Stimulated activated memory B cell treated with anti-CD40 and anti-IgM and Interleukin-4, amounts not matched to agents 10 μg/mL and 1 μg/mL and 100 μg/mL, for 72 hours (primary cell): ENCODE data around the gene PCDHA6.
"Not testable (repeated sequence)": the region's sequence is repeated elsewhere in the genome, so short reads cannot be mapped to it uniquely, and the experiment has no call there.

Experiments
- ATAC-seq: fragments of 150-1000 bp; cut with Tn5 transposase; 2 replicates; pipeline ENCODE4 v1.10.0; 2021
- H3K27ac Mint-ChIP-seq: one replicate; pipeline ENCODE4 v1.8.0; 2022; ENCODE audit warnings: mild to moderate bottlenecking, mixed read lengths
- H3K27me3 Mint-ChIP-seq: one replicate; pipeline ENCODE4 v1.8.0; 2022; ENCODE audit warnings: mixed read lengths
- H3K36me3 Mint-ChIP-seq: one replicate; pipeline ENCODE4 v1.8.0; 2022; ENCODE audit warnings: mixed read lengths
- H3K4me1 Mint-ChIP-seq: one replicate; pipeline ENCODE4 v1.8.0; 2022; ENCODE audit warnings: mixed read lengths
- H3K4me3 Mint-ChIP-seq: one replicate; pipeline ENCODE4 v1.8.0; 2022; ENCODE audit warnings: mild to moderate bottlenecking, moderate library complexity, mixed read lengths
- H3K9me3 Mint-ChIP-seq: one replicate; pipeline ENCODE4 v1.8.0; 2022; ENCODE audit warnings: mixed read lengths

PCDHA6 gene

GRCh38 chr5:140827704-140828361, at the start of gene PCDHA6:
TSS of gene PCDHA6 (plus strand) at chr5:140827960. CDS start at chr5:140828092, 132 bp downstream.
- H3K27me3 Mint-ChIP-seq = peaks cover 22% of the 10 kb centered on the region
- no peaks in the 10 kb centered on the region for H3K4me1 Mint-ChIP-seq
- H3K36me3 Mint-ChIP-seq = no peaks in the 10 kb centered on the region
- no peak within 1 kb of the TSS for H3K27ac Mint-ChIP-seq
- ATAC-seq = no peak
- H3K4me3 Mint-ChIP-seq = no peak within 1 kb of the TSS
- peaks cover 7% of the 10 kb centered on the region for H3K9me3 Mint-ChIP-seq

- H3K27ac Mint-ChIP-seq = no peak overlapping the region
- H3K27me3 Mint-ChIP-seq = peaks cover 43% of the 10 kb centered on the region
- peaks cover 12% of the 10 kb centered on the region for H3K36me3 Mint-ChIP-seq
- no peak for ATAC-seq
- no peaks in the 10 kb centered on the region for H3K4me1 Mint-ChIP-seq
- no peak overlapping the region for H3K4me3 Mint-ChIP-seq
- peaks cover 37% of the 10 kb centered on the region for H3K9me3 Mint-ChIP-seq
Observed at GRCh38 chr5:140780512-140780911, 47.2 kb upstream of the PCDHA6 start.

GRCh38 chr5:140785905-140786686, 41.7 kb upstream of the PCDHA6 start, which contains the start of gene PCDHA1:
TSS of gene PCDHA1 (plus strand) at chr5:140786140.
- no peak within 1 kb of the TSS for H3K27ac Mint-ChIP-seq
- peaks cover 27% of the 10 kb centered on the region for H3K27me3 Mint-ChIP-seq
- no peak within 1 kb of the TSS for H3K4me3 Mint-ChIP-seq
- no peaks in the 10 kb centered on the region for H3K4me1 Mint-ChIP-seq
- no peaks in the 10 kb centered on the region for H3K36me3 Mint-ChIP-seq
- no peak for ATAC-seq
- H3K9me3 Mint-ChIP-seq = peaks cover 19% of the 10 kb centered on the region

GRCh38 chr5:140787422-140787821, 40.3 kb upstream of the PCDHA6 start:
- not testable (repeated sequence) for ATAC-seq, H3K36me3 Mint-ChIP-seq, H3K27ac Mint-ChIP-seq, H3K4me3 Mint-ChIP-seq, H3K4me1 Mint-ChIP-seq
- Mint-ChIP-seq H3K27me3 (peaks cover 32% of the 10 kb centered on the region), H3K9me3 (peaks cover 16% of the 10 kb centered on the region)

- not testable (repeated sequence) for H3K36me3 Mint-ChIP-seq, H3K4me1 Mint-ChIP-seq, H3K27ac Mint-ChIP-seq, ATAC-seq, H3K4me3 Mint-ChIP-seq
- H3K9me3 Mint-ChIP-seq = peaks cover 11% of the 10 kb centered on the region
- peaks cover 32% of the 10 kb centered on the region for H3K27me3 Mint-ChIP-seq
Observed at GRCh38 chr5:140787849-140788504, 39.8 kb upstream of the PCDHA6 start.

- Mint-ChIP-seq H3K4me1 (no peaks in the 10 kb centered on the region), H3K27me3 (peaks cover 26% of the 10 kb centered on the region), H3K27ac (no peak overlapping the region), H3K4me3 (no peak overlapping the region), H3K9me3 (peaks cover 9% of the 10 kb centered on the region), H3K36me3 (no peaks in the 10 kb centered on the region)
- ATAC-seq = no peak
Observed at GRCh38 chr5:140791089-140791488, 36.7 kb upstream of the PCDHA6 start.

- Mint-ChIP-seq H3K36me3 (no peaks in the 10 kb centered on the region), H3K9me3 (peaks cover 5% of the 10 kb centered on the region)
Observed at GRCh38 chr5:140794595-140795258, 33.0 kb upstream of the PCDHA6 start, which contains the start of gene PCDHA2. TSS of gene PCDHA2 (plus strand) at chr5:140794852.

GRCh38 chr5:140795259-140795641, 32.5 kb upstream of the PCDHA6 start:
- H3K9me3 Mint-ChIP-seq = peaks cover 5% of the 10 kb centered on the region

More at GRCh38 chr5:140794595-140795258, 33.0 kb upstream of the PCDHA6 start, which contains the start of gene PCDHA2:
- no peaks in the 10 kb centered on the region for H3K4me1 Mint-ChIP-seq
- H3K27ac Mint-ChIP-seq = no peak within 1 kb of the TSS
- H3K27me3 Mint-ChIP-seq = peaks cover 26% of the 10 kb centered on the region
- no peak for ATAC-seq
- no peak within 1 kb of the TSS for H3K4me3 Mint-ChIP-seq

GRCh38 chr5:140796072-140796717, 31.6 kb upstream of the PCDHA6 start:
- not testable (repeated sequence) for H3K4me3 Mint-ChIP-seq, H3K36me3 Mint-ChIP-seq, H3K4me1 Mint-ChIP-seq, ATAC-seq, H3K27ac Mint-ChIP-seq, H3K9me3 Mint-ChIP-seq
- H3K27me3 Mint-ChIP-seq = peaks cover 22% of the 10 kb centered on the region

More at GRCh38 chr5:140795259-140795641, 32.5 kb upstream of the PCDHA6 start:
- Mint-ChIP-seq H3K4me3 (no peak overlapping the region), H3K36me3 (no peaks in the 10 kb centered on the region), H3K27ac (no peak overlapping the region), H3K4me1 (no peaks in the 10 kb centered on the region), H3K27me3 (peaks cover 26% of the 10 kb centered on the region)
- no peak for ATAC-seq

- H3K9me3 Mint-ChIP-seq = peaks cover 5% of the 10 kb centered on the region
- H3K27me3 Mint-ChIP-seq = peaks cover 17% of the 10 kb centered on the region
- no peak overlapping the region for H3K27ac Mint-ChIP-seq
- no peak overlapping the region for H3K4me3 Mint-ChIP-seq
- no peak for ATAC-seq
- H3K36me3 Mint-ChIP-seq = no peaks in the 10 kb centered on the region
- no peaks in the 10 kb centered on the region for H3K4me1 Mint-ChIP-seq
Observed at GRCh38 chr5:140796718-140797095, 31.1 kb upstream of the PCDHA6 start.

- no peak within 1 kb of the TSS for H3K27ac Mint-ChIP-seq
- H3K36me3 Mint-ChIP-seq = no peaks in the 10 kb centered on the region
- H3K4me3 Mint-ChIP-seq = no peak within 1 kb of the TSS
- peaks cover 9% of the 10 kb centered on the region for H3K27me3 Mint-ChIP-seq
- no peaks in the 10 kb centered on the region for H3K4me1 Mint-ChIP-seq
- peaks cover 7% of the 10 kb centered on the region for H3K9me3 Mint-ChIP-seq
- no peak for ATAC-seq
Observed at GRCh38 chr5:140800816-140801493, 26.8 kb upstream of the PCDHA6 start, which contains the start of gene PCDHA3. TSS of gene PCDHA3 (plus strand) at chr5:140801057.

GRCh38 chr5:140801494-140801841, 26.3 kb upstream of the PCDHA6 start:
- no peak overlapping the region for H3K27ac Mint-ChIP-seq
- ATAC-seq = no peak
- H3K4me1 Mint-ChIP-seq = no peaks in the 10 kb centered on the region
- peaks cover 7% of the 10 kb centered on the region for H3K9me3 Mint-ChIP-seq
- H3K27me3 Mint-ChIP-seq = peaks cover 9% of the 10 kb centered on the region
- no peak overlapping the region for H3K4me3 Mint-ChIP-seq
- no peaks in the 10 kb centered on the region for H3K36me3 Mint-ChIP-seq

GRCh38 chr5:140802381-140802780, 25.4 kb upstream of the PCDHA6 start:
- ATAC-seq, H3K9me3 Mint-ChIP-seq, H3K27ac Mint-ChIP-seq, H3K36me3 Mint-ChIP-seq, H3K27me3 Mint-ChIP-seq, H3K4me3 Mint-ChIP-seq, H3K4me1 Mint-ChIP-seq: not testable (repeated sequence)

- H3K4me1 Mint-ChIP-seq = no peaks in the 10 kb centered on the region
- peaks cover 9% of the 10 kb centered on the region for H3K27me3 Mint-ChIP-seq
- H3K36me3 Mint-ChIP-seq = no peaks in the 10 kb centered on the region
- peaks cover 7% of the 10 kb centered on the region for H3K9me3 Mint-ChIP-seq
- no peak overlapping the region for H3K4me3 Mint-ChIP-seq
- H3K27ac Mint-ChIP-seq = no peak overlapping the region
- no peak for ATAC-seq
Observed at GRCh38 chr5:140802781-140803271, 24.9 kb upstream of the PCDHA6 start.
